IPS-NIHi7 (cell line): ENCODE results near the gene CBL.

Experiments
- DNase-seq: peaks from one replicate; pipeline ENCODE4 v3.0.0; 2012; ENCODE audit warnings: mixed read lengths; ENCODE audit errors: extremely low spot score

Gene CBL

GRCh38 chr11:119309953-119310681, 104.0 kb downstream of the CBL start:
- DNase-seq: no peak

- DNase-seq: no peak
Observed at GRCh38 chr11:119310682-119311052, 104.5 kb downstream of the CBL start.

GRCh38 chr11:119314726-119315125, 108.6 kb downstream of the CBL start:
- DNase-seq: no peak

GRCh38 chr11:119315131-119316015, 109.2 kb downstream of the CBL start:
- DNase-seq: peak; percentile 75

- DNase-seq: no peak
Observed at GRCh38 chr11:119316016-119316728, 110.0 kb downstream of the CBL start.

GRCh38 chr11:119316729-119317591, 110.8 kb downstream of the CBL start, which contains the start of gene MCAM:
TSS of gene MCAM (minus strand) at chr11:119317130. CDS start at chr11:119317101, 29 bp downstream.
- peak; percentile 82 for DNase-seq

- DNase-seq: no peak
Observed at GRCh38 chr11:119317592-119318239, 111.6 kb downstream of the CBL start.

GRCh38 chr11:119318240-119319135, 112.3 kb downstream of the CBL start:
- peak; percentile 52 for DNase-seq

- no peak for DNase-seq
Observed at GRCh38 chr11:119319136-119319699, 113.1 kb downstream of the CBL start.

GRCh38 chr11:119319700-119320239, 113.6 kb downstream of the CBL start:
- DNase-seq: no peak

- DNase-seq: no peak
Observed at GRCh38 chr11:119320240-119320775, 114.2 kb downstream of the CBL start.

GRCh38 chr11:119320776-119321524, 114.8 kb downstream of the CBL start:
- DNase-seq: peak; percentile 51

- DNase-seq: no peak
Observed at GRCh38 chr11:119322360-119322739, 116.2 kb downstream of the CBL start.

GRCh38 chr11:119322921-119323531, 116.9 kb downstream of the CBL start:
- DNase-seq: no peak

- peak; percentile 65 for DNase-seq
Observed at GRCh38 chr11:119323532-119324033, 117.4 kb downstream of the CBL start.

GRCh38 chr11:119324189-119324588, 118.0 kb downstream of the CBL start:
- DNase-seq: no peak

- DNase-seq: no peak
Observed at GRCh38 chr11:119329320-119329719, 123.2 kb downstream of the CBL start.
